ENCODE results near the gene PPP1R7.
A peak's percentile ranks its signal among the peaks of the same experiment; 100 is the strongest.
"Not testable (repeated sequence)": the region's sequence is repeated elsewhere in the genome, so short reads cannot be mapped to it uniquely, and the experiment has no call there.

The PPP1R7 gene

DNA sequence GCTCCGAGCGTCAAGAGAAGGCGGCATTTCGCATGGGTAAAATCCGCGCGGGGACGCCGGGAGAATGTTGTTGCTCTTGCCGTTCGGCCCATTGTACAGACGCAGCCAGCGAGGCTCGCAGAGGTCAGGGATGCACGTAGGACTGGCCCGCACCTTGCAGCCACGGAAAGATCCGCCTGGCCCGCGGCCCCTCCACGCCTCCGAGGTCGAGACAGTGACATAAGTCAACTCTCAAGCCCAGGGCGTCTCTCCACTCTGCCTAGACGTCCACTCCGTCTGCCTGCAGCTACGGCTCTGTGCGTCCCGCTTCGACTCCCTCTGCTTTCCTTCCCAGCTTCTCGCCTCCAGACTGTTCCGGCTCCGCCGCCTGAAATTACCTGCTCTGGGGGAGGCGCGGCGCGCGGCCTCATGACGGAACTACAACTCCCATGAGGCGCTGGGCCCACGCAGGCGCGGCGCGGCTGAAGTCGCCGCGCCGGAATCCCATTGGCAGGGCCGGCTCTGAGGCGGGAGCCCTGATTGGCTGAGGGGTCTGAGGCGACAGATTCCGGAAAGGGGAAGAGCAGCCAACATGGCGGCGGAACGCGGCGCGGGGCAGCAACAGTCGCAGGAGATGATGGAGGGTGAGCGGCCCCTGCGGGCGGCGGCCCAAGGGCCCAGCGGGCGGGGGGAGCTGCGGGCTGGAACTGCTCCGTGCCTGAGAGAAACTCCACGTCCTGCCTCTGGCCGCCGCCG, at the start of gene PPP1R7:
Gene PPP1R7 (plus strand): TSS at position 543 of the 735 bp plus-strand sequence. CDS start 29 bp downstream, at position 572.
- DNase-seq: peak; percentile 97

DNA sequence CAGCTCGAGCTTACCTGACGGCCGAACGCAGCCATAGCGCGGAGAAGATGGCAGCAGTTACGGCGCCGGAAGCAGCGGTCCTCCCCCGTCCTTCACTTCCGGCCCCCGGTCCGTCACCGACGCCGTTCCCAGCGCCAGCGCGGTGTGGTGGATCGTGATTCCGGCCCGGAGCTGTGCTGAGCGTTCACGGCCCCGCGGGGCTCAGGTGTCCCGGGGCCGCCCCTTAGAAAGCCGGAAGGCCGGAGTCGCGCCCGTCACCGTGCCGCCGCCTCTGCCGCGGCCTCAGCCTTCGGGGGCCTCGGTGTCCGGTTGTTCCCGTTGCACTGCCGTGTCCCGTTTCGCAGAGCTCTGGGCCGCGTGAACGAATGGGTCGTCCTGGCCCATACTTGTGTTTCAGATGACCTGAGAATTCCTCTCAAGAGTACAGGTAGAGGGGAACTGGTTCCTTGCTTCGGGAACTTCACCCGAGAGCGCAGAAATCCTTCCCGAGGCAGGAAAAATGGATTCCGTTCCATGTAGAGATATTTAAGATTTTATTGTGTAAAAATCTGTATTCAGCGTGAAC, 47.9 kb upstream of the PPP1R7 start, which contains the start of gene MTERF4:
Gene MTERF4 (minus strand): TSS at position 49 of the 565 bp plus-strand sequence. CDS start 14 bp downstream, at position 35.
- peak; percentile 93 for DNase-seq

DNA sequence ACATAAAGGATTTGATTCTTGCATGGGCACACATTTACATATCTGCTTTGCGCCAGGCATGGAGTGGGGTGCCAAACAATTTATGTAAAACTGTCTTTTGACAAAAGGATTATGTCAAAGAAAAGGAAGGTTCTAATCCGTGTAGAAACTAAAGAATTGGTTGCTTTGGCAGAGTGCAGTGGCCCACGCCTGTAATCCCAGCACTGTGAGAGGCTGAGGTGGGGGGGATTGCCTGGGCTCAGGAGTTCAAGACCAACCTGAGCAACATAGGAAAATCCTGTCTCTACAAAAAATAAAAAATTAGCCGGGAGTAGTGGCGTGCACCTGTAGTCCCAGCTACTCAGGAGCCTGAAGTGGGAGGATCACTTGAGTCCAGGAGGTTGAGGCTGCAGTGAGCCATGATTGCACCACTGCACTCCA, 47.1 kb upstream of the PPP1R7 start:
- no peak for DNase-seq

DNA sequence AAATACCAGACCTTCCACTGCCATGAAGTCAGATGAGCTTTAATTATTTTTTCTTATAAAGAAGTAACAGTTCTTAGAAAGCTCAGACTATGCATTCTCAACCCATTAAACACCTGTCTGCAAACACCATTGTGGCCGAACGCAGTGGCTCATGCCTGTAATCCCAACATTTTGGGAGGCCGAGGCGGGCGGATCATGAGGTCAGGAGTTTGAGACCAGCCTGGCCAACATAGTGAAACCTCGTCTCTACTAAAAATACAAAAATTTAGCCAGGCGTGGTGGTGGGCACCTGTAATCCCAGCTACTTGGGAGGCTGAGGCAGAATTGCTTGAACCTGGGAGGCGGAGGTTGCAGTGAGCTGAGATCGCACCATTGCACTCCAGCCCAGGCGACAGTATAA, 45.7 kb upstream of the PPP1R7 start:
- DNase-seq: not testable (repeated sequence)

GRCh38 chr2:241105641-241106040, 44.6 kb upstream of the PPP1R7 start:
- DNase-seq: peak; percentile 16

DNA sequence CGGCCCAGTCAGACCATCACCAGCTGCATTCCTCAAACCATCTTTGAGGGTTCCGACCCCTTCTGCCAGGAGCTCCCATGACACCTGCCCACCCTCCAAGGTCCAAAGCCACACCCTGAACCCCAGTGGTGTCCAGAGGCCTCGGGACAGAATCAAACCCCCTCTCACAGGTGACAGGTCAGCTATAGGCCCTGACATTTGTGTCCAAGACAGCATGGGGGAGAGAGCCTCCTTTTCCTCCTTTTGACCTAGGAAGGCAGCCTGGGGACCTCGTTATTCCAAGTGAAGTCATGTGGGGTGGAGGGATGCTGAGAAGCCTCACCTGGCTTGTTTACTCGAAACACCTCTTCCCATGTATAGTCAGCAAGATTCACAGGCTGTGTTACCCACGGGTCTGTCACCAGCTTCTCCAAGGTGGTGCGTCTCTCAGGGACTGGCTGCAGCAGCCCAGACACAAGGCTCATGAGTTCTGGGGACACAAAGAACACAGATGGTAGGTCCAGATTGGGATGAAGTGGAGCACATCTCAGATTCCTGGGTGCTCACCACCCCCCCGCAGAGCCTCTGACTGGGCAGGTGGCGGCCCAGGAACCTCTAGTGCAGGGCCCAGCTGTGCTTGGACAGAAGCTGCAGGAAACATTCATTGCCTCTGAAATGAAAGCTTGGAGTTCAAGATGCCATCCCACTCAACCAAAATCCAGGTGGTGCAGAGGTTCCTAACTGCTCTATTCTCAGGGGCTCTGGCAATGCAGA, 43.1 kb upstream of the PPP1R7 start:
- DNase-seq: no peak

DNA sequence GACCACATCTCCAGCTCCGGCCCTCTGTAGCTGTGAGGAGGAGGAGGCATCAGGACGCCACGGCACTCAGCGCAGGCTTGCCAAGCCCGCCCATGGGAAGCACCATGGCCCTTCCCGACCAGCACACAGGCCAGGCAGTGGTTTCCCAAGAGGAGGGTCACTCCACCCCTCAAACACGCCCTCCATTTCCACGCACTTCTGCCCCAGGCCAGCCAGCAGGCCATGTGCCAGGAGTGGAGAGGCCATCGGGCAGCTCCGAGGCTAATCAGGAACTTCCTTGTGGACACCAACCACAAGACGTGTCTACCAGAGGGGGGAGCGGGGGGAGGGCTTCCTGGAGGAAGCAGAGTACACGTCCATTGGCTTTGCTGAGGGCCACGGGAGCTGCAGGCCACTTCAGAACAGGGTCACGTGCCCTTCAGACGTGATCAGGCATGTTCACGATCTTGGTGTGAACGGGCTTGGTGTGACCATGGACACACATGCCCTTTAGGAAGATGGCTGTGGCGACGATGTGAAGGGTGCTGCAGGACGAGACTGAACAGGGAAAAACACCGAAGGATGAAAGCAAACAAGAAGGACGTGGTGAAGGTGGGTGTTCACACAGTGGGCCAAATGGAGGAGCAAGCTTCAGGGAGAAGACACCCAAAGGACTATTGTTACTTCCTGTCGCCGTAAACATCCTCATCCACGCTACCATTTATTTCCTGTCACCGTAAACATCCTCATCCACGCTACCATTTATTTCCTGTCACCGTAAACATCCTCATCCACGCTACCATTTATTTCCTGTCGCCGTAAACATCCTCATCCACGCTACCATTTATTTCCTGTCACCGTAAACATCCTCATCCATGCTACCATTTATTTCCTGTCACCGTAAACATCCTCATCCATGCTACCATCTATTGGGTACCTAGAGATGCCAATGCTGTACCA, 41.7 kb upstream of the PPP1R7 start:
- DNase-seq: no peak

- DNase-seq: no peak
Observed at GRCh38 chr2:241109210-241110088, 40.8 kb upstream of the PPP1R7 start.

- DNase-seq: no peak
Observed at GRCh38 chr2:241110089-241110606, 40.1 kb upstream of the PPP1R7 start.

DNA sequence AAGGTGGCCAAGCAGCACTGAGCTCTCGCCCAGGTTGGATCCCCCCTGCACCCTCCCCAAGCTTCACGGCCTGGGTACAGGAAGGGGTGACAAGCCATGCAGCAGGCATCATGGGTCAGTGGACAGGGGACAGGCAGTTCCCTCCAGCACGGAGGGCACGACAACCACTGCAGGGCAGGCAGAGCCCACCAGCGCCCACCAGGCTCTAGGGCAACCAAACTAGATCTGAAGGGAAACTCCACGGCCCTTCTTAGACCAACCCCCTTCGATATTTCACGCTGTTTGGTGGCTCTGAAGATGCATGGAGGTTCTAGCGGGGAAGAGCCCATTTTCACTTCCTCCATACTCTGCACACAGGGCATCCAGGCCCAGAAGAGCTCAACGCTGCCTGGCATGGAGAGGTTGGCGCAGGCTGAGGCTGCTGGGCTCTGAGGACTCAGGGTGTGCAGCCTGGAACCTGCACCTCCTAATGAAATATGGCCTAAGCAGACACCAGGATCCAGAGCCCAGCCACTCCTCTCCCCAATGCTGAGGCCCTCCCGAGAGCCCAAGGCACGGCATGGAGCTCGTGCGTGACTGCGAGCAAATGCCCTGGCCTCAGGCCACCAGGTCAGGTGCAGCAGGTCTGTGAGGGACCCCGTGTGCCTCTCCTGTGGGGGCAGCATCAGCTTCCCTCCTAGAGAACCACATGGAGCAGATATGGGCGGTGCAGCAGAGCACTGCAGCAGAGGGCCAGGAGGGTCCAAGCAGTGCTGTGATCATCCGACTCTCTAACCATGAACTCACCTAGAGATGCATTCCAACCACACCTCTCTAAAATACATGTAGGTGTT, 39.4 kb upstream of the PPP1R7 start:
- no peak for DNase-seq

DNA sequence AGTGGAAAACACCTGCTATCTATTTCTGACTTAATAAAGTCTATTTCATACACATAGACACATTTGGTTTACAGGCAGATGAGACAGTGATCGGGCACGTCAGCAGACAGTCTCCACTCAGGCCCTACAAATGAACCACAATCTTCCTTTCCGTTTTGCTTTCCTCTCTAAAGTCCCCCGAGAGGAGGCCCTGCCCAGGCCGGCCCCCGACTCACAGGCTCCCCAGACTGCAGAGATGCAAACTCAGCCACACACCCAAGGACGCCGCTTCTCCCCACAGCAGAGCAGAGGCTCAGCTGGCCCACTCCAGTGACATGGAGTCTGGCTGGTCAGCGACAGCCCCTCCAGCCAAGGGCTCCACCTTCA, 38.8 kb upstream of the PPP1R7 start:
- no peak for DNase-seq

GRCh38 chr2:241112046-241112445, 38.2 kb upstream of the PPP1R7 start:
- DNase-seq: no peak

GRCh38 chr2:241112592-241112991, 37.7 kb upstream of the PPP1R7 start:
- DNase-seq: no peak

DNA sequence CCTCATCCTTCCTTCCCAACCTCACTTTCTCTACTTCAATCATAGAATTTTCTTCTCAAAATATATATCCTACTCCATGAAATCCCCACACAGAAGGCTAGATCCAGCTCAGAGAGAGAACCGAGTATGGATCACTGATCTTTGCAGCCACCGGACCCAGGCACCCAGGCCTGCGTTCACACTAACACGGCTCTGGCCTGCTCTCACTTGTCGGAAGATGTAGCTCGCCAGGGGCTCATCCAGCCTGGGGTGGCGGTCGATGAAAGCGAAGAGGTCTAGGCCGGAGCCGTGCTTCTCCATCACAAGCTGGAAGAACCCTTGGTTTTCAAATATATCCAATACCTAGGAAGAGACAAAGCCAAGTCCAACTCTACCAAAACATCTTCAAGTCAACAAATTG, 35.4 kb upstream of the PPP1R7 start:
- no peak for DNase-seq

DNA sequence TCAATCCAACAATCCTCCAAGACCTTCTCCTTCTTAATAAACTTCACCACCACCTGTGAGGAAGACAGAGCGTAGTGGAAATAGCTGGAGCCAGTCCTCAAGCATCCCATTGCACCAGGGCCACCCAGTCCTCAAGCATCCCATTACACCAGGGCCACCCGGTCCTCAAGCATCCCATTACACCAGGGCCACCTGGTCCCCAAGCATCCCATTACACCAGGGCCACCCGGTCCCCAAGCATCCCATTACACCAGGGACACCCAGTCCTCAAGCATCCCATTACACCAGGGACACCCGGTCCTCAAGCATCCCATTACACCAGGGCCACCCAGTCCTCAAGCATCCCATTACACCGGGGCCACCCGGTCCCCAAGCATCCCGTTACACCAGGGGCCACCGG, 34.9 kb upstream of the PPP1R7 start:
- no peak for DNase-seq

DNA sequence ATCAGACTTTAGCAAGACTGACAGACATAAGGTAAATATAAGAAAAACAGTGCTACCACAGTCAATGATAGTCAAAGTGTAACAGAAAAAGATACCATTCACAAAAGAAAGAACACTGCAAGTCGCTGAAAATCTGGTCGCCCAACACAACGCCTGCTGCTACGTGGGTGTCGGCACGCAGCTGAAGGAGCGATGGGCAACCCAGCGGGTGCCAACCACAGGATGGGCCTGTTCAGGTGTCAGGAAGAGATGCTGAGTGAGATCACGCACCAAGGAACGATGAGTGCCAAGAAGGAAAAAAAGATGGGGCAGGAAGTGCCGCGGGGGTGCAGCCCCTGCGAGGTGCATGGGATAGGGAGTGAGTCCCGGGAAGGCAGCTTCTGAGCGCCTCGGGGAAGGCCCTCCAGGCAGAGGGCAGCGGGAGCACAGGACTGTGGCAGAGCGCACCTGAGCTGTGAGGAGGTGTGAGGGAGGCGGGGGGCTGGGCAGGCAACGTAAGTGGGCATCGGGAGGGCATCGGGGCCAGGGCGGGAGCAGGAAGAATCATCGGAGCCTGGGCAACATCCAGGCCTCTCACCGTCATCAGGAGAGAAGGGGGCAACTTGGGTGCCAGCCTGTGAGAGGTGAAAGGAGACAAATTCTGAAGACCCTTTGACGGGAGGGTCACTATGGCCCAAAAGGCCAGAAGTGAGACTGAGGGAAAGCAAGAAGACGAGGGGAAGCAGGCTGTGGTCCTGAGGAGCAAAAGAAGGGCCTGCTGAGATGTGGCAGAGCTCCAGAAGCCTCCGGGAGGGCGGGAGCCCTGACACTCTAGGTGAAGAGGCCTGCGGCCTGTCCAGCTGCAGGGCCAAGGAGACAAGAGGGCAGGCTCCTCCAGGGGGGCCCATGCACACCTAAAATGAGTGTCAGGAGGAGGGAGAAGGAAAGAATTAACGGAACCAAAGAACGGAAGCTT, 33.4 kb upstream of the PPP1R7 start:
- DNase-seq: no peak

DNA sequence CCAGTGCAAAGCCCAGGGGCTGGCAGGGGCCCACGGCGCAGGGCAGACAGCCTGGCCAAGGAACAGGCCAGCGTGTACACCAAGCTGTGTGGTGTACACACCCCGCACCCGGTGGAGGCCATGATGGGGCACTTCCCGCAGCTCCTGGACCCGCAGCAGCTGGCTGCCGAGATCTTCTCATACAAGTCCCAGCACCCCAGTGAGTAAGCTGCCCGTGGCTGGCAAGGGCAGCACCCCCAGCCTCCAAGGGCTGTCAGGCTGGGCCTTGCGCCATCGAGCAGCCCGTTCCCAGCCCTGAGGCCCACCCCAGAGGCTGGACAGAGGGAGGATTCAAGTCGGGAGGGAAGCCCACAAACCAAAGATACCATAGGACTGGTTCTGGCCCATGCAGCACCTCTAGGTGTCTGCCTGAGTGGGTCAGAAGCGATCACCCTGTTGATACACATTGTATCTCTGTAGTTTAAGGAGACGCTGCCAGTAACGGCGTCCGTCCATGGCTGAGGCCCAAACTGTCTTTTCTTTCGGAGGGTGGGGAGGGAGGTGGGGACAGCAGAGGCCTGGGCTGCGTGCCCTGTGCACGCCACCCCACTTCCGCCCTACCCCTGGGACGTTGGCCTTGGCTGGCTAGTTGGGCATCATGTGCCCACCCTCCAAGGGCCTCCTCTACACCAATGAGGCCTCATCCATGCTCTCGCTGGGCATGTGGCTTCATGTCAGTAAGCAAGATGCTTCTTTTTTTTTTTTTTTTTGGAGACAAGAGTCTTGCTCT, 31.3 kb upstream of the PPP1R7 start:
- no peak for DNase-seq

DNA sequence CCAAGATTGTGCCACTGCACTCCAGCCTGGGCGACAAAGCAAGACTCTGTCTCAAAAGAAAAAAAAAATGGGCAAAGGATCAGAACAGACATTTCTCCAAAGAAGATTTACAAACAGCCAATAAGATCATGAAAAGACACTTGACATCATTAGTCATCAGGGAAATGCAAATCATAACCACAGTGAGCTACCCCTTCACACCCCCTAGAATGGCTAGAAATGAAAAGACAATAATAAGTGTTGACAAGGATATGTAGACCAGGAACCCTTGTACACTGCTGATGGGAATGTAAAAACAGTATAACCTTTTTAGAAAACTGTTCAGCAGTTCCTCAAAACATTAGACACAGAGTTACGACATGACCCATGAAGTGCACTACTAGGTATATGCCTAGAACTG, 29.8 kb upstream of the PPP1R7 start:
- DNase-seq: no peak

- DNase-seq: no peak
Observed at GRCh38 chr2:241121008-241121407, 29.3 kb upstream of the PPP1R7 start.

All from hematopoietic multipotent progenitor cell treated with erythropoietin and hydrocortisone succinate and interleukin-3 and kit ligand, for 6 days (in vitro differentiated cells).